Measurements from ENCODE around the gene YBX2.

YBX2 gene

DNA sequence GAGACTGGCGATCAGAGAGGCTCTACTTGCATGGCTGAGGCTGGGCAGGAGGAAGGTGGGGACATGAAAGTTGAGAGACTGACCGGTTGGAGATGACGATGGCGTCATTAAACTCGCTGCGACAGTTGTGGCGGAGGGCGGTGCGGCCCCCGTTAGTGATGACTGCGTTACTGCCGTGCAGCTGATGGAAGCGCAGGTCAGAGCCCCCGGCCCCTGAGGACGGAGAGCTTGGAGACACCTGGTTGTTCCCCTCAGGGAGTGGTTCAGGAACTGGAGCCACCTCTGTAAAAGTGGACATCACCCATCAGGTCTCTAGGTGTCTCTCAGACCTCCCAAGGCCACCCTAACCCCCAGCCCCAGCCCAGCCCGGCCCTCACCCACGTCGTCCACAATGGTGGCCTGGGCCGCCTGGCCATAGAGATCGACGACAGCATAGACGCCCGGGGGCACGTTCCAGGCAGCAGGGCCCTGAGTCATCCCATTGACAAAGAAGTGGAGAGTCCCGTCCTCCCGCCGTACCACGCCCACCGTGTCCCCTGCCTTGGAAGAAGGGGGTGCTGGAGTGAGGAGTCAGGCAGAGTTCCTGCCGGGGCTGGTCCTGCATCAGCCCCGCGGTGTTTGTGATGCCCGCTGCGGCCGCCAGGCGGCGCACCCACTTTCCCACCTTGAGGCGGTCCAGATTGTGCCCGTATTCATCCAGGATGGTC lies 29.4 kb upstream of the YBX2 start:
- TF ChIP-seq, protein P1, sequence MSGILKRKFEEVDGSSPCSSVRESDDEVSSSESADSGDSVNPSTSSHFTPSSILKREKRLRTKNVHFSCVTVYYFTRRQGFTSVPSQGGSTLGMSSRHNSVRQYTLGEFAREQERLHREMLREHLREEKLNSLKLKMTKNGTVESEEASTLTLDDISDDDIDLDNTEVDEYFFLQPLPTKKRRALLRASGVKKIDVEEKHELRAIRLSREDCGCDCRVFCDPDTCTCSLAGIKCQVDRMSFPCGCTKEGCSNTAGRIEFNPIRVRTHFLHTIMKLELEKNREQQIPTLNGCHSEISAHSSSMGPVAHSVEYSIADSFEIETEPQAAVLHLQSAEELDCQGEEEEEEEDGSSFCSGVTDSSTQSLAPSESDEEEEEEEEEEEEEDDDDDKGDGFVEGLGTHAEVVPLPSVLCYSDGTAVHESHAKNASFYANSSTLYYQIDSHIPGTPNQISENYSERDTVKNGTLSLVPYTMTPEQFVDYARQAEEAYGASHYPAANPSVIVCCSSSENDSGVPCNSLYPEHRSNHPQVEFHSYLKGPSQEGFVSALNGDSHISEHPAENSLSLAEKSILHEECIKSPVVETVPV (CRISPR knock-in tag; IDR thresholded peaks at IDR 0.05), result no peak
- no peak for TF ChIP-seq GLIS3 (CRISPR knock-in tag; IDR thresholded peaks at IDR 0.05)
- TF ChIP-seq, protein P2, sequence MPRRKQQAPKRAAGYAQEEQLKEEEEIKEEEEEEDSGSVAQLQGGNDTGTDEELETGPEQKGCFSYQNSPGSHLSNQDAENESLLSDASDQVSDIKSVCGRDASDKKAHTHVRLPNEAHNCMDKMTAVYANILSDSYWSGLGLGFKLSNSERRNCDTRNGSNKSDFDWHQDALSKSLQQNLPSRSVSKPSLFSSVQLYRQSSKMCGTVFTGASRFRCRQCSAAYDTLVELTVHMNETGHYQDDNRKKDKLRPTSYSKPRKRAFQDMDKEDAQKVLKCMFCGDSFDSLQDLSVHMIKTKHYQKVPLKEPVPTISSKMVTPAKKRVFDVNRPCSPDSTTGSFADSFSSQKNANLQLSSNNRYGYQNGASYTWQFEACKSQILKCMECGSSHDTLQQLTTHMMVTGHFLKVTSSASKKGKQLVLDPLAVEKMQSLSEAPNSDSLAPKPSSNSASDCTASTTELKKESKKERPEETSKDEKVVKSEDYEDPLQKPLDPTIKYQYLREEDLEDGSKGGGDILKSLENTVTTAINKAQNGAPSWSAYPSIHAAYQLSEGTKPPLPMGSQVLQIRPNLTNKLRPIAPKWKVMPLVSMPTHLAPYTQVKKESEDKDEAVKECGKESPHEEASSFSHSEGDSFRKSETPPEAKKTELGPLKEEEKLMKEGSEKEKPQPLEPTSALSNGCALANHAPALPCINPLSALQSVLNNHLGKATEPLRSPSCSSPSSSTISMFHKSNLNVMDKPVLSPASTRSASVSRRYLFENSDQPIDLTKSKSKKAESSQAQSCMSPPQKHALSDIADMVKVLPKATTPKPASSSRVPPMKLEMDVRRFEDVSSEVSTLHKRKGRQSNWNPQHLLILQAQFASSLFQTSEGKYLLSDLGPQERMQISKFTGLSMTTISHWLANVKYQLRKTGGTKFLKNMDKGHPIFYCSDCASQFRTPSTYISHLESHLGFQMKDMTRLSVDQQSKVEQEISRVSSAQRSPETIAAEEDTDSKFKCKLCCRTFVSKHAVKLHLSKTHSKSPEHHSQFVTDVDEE (CRISPR knock-in tag; IDR thresholded peaks at IDR 0.05), result no peak
- no peak for TF ChIP-seq TCF4 (CRISPR knock-in tag; IDR thresholded peaks at IDR 0.05; ENCODE audit: borderline replicate concordance)
- no peak for TF ChIP-seq BACH2 (CRISPR knock-in tag; IDR thresholded peaks at IDR 0.05; ENCODE audit: borderline replicate concordance)
- no peak for TF ChIP-seq ESRRG (CRISPR knock-in tag; IDR thresholded peaks at IDR 0.05)
- no peak for TF ChIP-seq CSDC2 (CRISPR knock-in tag; IDR thresholded peaks at IDR 0.05)
- TF ChIP-seq ZFP3 (CRISPR knock-in tag; IDR thresholded peaks at IDR 0.05), result no peak
- TF ChIP-seq, protein P3, sequence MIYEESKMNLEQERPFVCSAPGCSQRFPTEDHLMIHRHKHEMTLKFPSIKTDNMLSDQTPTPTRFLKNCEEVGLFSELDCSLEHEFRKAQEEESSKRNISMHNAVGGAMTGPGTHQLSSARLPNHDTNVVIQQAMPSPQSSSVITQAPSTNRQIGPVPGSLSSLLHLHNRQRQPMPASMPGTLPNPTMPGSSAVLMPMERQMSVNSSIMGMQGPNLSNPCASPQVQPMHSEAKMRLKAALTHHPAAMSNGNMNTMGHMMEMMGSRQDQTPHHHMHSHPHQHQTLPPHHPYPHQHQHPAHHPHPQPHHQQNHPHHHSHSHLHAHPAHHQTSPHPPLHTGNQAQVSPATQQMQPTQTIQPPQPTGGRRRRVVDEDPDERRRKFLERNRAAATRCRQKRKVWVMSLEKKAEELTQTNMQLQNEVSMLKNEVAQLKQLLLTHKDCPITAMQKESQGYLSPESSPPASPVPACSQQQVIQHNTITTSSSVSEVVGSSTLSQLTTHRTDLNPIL (CRISPR knock-in tag; IDR thresholded peaks at IDR 0.05; ENCODE audit: low read depth), result no peak
- TF ChIP-seq OSR1 (CRISPR knock-in tag; IDR thresholded peaks at IDR 0.05), result no peak
- TF ChIP-seq, protein P4, sequence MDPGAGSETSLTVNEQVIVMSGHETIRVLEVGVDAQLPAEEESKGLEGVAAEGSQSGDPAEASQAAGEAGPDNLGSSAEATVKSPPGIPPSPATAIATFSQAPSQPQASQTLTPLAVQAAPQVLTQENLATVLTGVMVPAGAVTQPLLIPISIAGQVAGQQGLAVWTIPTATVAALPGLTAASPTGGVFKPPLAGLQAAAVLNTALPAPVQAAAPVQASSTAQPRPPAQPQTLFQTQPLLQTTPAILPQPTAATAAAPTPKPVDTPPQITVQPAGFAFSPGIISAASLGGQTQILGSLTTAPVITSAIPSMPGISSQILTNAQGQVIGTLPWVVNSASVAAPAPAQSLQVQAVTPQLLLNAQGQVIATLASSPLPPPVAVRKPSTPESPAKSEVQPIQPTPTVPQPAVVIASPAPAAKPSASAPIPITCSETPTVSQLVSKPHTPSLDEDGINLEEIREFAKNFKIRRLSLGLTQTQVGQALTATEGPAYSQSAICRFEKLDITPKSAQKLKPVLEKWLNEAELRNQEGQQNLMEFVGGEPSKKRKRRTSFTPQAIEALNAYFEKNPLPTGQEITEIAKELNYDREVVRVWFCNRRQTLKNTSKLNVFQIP (CRISPR knock-in tag; IDR thresholded peaks at IDR 0.05; ENCODE audit: borderline replicate concordance, low read depth), result no peak
- no peak for TF ChIP-seq ZNF8 (CRISPR knock-in tag; IDR thresholded peaks at IDR 0.05)
- no peak for TF ChIP-seq SNAI2 (CRISPR knock-in tag; IDR thresholded peaks at IDR 0.05)
- no peak for TF ChIP-seq ZFP30 (CRISPR knock-in tag; IDR thresholded peaks at IDR 0.05)
- TF ChIP-seq ISL1 (CRISPR knock-in tag; IDR thresholded peaks at IDR 0.05), result no peak
- ATAC-seq, result peak; percentile 75

- TF ChIP-seq, protein P1 (CRISPR knock-in tag; IDR thresholded peaks at IDR 0.05), result no peak
- TF ChIP-seq TOX (CRISPR knock-in tag; IDR thresholded peaks at IDR 0.05; ENCODE audit: borderline replicate concordance) (no peak), ZC3H10 (CRISPR knock-in tag; IDR thresholded peaks at IDR 0.05) (no peak), GLIS3 (CRISPR knock-in tag; IDR thresholded peaks at IDR 0.05) (no peak), SNAI2 (CRISPR knock-in tag; IDR thresholded peaks at IDR 0.05) (no peak), TCF4 (CRISPR knock-in tag; IDR thresholded peaks at IDR 0.05; ENCODE audit: borderline replicate concordance) (no peak), RARB (CRISPR knock-in tag; IDR thresholded peaks at IDR 0.05) (no peak), ISL1 (CRISPR knock-in tag; IDR thresholded peaks at IDR 0.05) (no peak), ARNTL (CRISPR knock-in tag; IDR thresholded peaks at IDR 0.05; ENCODE audit: borderline replicate concordance, low read depth) (no peak), PPARA (CRISPR knock-in tag; IDR thresholded peaks at IDR 0.05; ENCODE audit: borderline replicate concordance) (no peak), BACH2 (CRISPR knock-in tag; IDR thresholded peaks at IDR 0.05; ENCODE audit: borderline replicate concordance) (no peak), ZNF8 (CRISPR knock-in tag; IDR thresholded peaks at IDR 0.05) (no peak)
- TF ChIP-seq, protein P4 (CRISPR knock-in tag; IDR thresholded peaks at IDR 0.05; ENCODE audit: borderline replicate concordance, low read depth), result no peak
- ATAC-seq, result no peak
Observed at GRCh38 chr17:7322520-7323194, 28.2 kb upstream of the YBX2 start.

Measured in SK-N-SH treated with all-trans-retinoic acid at 6 μM for 48 hours (cell line).